ENCODE measurements around the gene ASCL4.

GRCh38 chr12:107803092-107803491, 28.6 kb downstream of the ASCL4 start:
- no peak for TF ChIP-seq CTCF (IDR thresholded peaks at IDR 0.05)
- TF ChIP-seq, protein P1, sequence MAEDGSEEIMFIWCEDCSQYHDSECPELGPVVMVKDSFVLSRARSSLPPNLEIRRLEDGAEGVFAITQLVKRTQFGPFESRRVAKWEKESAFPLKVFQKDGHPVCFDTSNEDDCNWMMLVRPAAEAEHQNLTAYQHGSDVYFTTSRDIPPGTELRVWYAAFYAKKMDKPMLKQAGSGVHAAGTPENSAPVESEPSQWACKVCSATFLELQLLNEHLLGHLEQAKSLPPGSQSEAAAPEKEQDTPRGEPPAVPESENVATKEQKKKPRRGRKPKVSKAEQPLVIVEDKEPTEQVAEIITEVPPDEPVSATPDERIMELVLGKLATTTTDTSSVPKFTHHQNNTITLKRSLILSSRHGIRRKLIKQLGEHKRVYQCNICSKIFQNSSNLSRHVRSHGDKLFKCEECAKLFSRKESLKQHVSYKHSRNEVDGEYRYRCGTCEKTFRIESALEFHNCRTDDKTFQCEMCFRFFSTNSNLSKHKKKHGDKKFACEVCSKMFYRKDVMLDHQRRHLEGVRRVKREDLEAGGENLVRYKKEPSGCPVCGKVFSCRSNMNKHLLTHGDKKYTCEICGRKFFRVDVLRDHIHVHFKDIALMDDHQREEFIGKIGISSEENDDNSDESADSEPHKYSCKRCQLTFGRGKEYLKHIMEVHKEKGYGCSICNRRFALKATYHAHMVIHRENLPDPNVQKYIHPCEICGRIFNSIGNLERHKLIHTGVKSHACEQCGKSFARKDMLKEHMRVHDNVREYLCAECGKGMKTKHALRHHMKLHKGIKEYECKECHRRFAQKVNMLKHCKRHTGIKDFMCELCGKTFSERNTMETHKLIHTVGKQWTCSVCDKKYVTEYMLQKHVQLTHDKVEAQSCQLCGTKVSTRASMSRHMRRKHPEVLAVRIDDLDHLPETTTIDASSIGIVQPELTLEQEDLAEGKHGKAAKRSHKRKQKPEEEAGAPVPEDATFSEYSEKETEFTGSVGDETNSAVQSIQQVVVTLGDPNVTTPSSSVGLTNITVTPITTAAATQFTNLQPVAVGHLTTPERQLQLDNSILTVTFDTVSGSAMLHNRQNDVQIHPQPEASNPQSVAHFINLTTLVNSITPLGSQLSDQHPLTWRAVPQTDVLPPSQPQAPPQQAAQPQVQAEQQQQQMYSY (CRISPR knock-in tag; IDR thresholded peaks at IDR 0.05), result no peak
